H1 (cell line): ENCODE results near the gene RAD51B. TPM values are rescaled to one million over a fixed set of nuclear protein-coding genes. Genes with fewer than 3 reads are reported as not detected.
A peak's percentile ranks its signal among the peaks of the same experiment; 100 is the strongest.

Source experiments
- CTCF ChIA-PET: fragments of 300-600 bp; sonication (Branson Sonifier 250); formaldehyde crosslinking; loops from one replicate; lab custom pipeline; 2021; ENCODE audit not compliant: partially characterized antibody; lab: Charles Lee
- POLR2A ChIA-PET: fragments of 300-600 bp; sonication (Branson Sonifier 250); formaldehyde crosslinking; loops from one replicate; lab custom pipeline; 2021; ENCODE audit warnings: inconsistent platforms; ENCODE audit not compliant: partially characterized antibody; lab: Charles Lee
- DNase-seq, 2 experiments: peaks; one replicate each; pipeline versions ENCODE4 v3.0.0 to v3.0.0-alpha.2; 2010 to 2022; ENCODE audit warnings: low spot score in 2 of 2, low read depth in 1 of 2, mixed read lengths in 1 of 2
- FAIRE-seq: peaks from 2 replicates; lab custom pipeline; 2011; peaks lifted over from hg19 to GRCh38; lab: Jason Lieb, UNC
- H2AFZ ChIP-seq: 2 replicates; pipeline ENCODE4 v1.8.1; 2012; ENCODE audit warnings: low read length, inconsistent platforms
- H2AK5ac ChIP-seq: 2 replicates; pipeline ENCODE4 v1.6.1; 2013; ENCODE audit warnings: low read depth, low read length
- H2BK120ac ChIP-seq: replicated peaks from 2 replicates; pipeline ENCODE3; 2013; ENCODE audit warnings: low read depth, low read length, inconsistent platforms
- H2BK12ac ChIP-seq: 2 replicates; pipeline ENCODE4 v1.6.1; 2013; ENCODE audit warnings: low read depth, low read length
- H2BK15ac ChIP-seq: 2 replicates; pipeline ENCODE4 v1.6.1; 2013; ENCODE audit warnings: low read length
- H2BK20ac ChIP-seq: 2 replicates; pipeline ENCODE4 v1.6.1; 2013; ENCODE audit warnings: low read length
- H2BK5ac ChIP-seq: 2 replicates; pipeline ENCODE4 v1.6.1; 2013; ENCODE audit warnings: low read depth, low read length
- H3K14ac ChIP-seq: 2 replicates; pipeline ENCODE4 v1.6.1; 2013; ENCODE audit warnings: inconsistent platforms; ENCODE audit not compliant: insufficient read length
- H3K18ac ChIP-seq: 2 replicates; pipeline ENCODE4 v1.6.1; 2013; ENCODE audit warnings: low read length; ENCODE audit errors: extremely low read depth
- H3K23ac ChIP-seq: 2 replicates; pipeline ENCODE4 v1.6.1; 2013; ENCODE audit warnings: inconsistent platforms; ENCODE audit not compliant: insufficient read length
- H3K23me2 ChIP-seq: 2 replicates; pipeline ENCODE4 v1.6.1; 2013; ENCODE audit warnings: low read depth, low read length
- H3K27ac ChIP-seq: 2 replicates; pipeline ENCODE4 v1.6.1; 2011; ENCODE audit warnings: low read depth, low read length, inconsistent platforms
- H3K27me3 ChIP-seq, 4 experiments: replicated peaks in 1 of 4; 1 replicate in 1 of 4; 2 replicates in 3 of 4; pipeline versions ENCODE4 v1.6.1 to v1.8.1; 2011 to 2013; ENCODE audit warnings: low read length in 3 of 4, mild to moderate bottlenecking in 3 of 4, inconsistent platforms in 2 of 4, mixed read lengths in 2 of 4, moderate library complexity in 1 of 4; ENCODE audit not compliant: control insufficient read depth in 3 of 4, insufficient read depth in 3 of 4; ENCODE audit errors: extremely low read depth in 1 of 4
- H3K36me3 ChIP-seq, 4 experiments: 2 replicates each; pipeline versions ENCODE4 v1.6.1 to v1.8.1; 2011 to 2013; ENCODE audit warnings: mild to moderate bottlenecking in 4 of 4, low read length in 3 of 4, moderate library complexity in 2 of 4, control low read depth in 1 of 4, inconsistent platforms in 1 of 4; ENCODE audit not compliant: insufficient read depth in 4 of 4, control insufficient read depth in 2 of 4
- H3K4ac ChIP-seq: replicated peaks from 2 replicates; pipeline ENCODE3; 2013; ENCODE audit warnings: low read length, low read depth, mixed read lengths, inconsistent platforms; ENCODE audit not compliant: insufficient read length
- H3K4me1 ChIP-seq, 4 experiments: replicated peaks in 1 of 4; 1 replicate in 1 of 4; 2 replicates in 3 of 4; pipeline versions ENCODE4 v1.6.1 to v1.8.1; 2011 to 2013; ENCODE audit warnings: low read length in 3 of 4, inconsistent platforms in 2 of 4, mixed read lengths in 1 of 4; ENCODE audit not compliant: insufficient read depth in 4 of 4, control insufficient read depth in 3 of 4
- H3K4me2 ChIP-seq, 2 experiments: 2 replicates each; pipeline versions ENCODE4 v1.6.1 to v1.8.1; 2011 to 2013; ENCODE audit warnings: low read depth in 2 of 2, low read length in 2 of 2, control low read depth in 1 of 2, inconsistent platforms in 1 of 2, mild to moderate bottlenecking in 1 of 2; ENCODE audit not compliant: insufficient read depth in 1 of 2
- H3K4me3 ChIP-seq, 4 experiments: fragments of 200-600, 300-600 bp in 1 of 4; sonication (generic), shearing (Covaris generic), sonication (Bioruptor Twin) in 1 of 4; 2 replicates each; pipeline versions ENCODE4 v1.5.1 to v1.8.1; 2011 to 2016; ENCODE audit warnings: low read length in 4 of 4, low read depth in 3 of 4, control low read depth in 2 of 4, inconsistent platforms in 2 of 4, mild to moderate bottlenecking in 2 of 4, mixed read lengths in 1 of 4, moderate library complexity in 1 of 4; ENCODE audit not compliant: insufficient read depth in 2 of 4; ENCODE audit errors: extremely low read depth in 1 of 4
- H3K56ac ChIP-seq: replicated peaks from 2 replicates; pipeline ENCODE3; 2013; ENCODE audit warnings: low read depth, mild to moderate bottlenecking, mixed read lengths, low read length, inconsistent platforms; ENCODE audit not compliant: insufficient read length
- H3K79me1 ChIP-seq: 2 replicates; pipeline ENCODE4 v1.6.1; 2013; ENCODE audit warnings: low read depth, low read length, control low read depth
- H3K79me2 ChIP-seq, 2 experiments: 2 replicates each; pipeline versions ENCODE4 v1.6.1 to v1.8.1; 2012 to 2013; ENCODE audit warnings: low read length in 2 of 2, mild to moderate bottlenecking in 2 of 2, inconsistent platforms in 1 of 2; ENCODE audit not compliant: insufficient read depth in 2 of 2, control insufficient read depth in 1 of 2
- H3K9ac ChIP-seq, 4 experiments: replicated peaks in 1 of 4; 1 replicate in 1 of 4; 2 replicates in 3 of 4; pipeline versions ENCODE4 v1.6.1 to v1.8.1; 2011 to 2013; ENCODE audit warnings: low read depth in 3 of 4, low read length in 3 of 4, control low read depth in 2 of 4, mild to moderate bottlenecking in 2 of 4, moderate library complexity in 2 of 4, inconsistent platforms in 1 of 4; ENCODE audit errors: extremely low read depth in 1 of 4
- H3K9me3 ChIP-seq, 2 experiments: 2 replicates each; pipeline versions ENCODE4 v1.6.1 to v1.8.1; 2012 to 2013; ENCODE audit warnings: mild to moderate bottlenecking in 2 of 2, moderate library complexity in 2 of 2, control low read depth in 1 of 2, inconsistent platforms in 1 of 2, low read depth in 1 of 2, low read length in 1 of 2, mixed read lengths in 1 of 2; ENCODE audit not compliant: insufficient read depth in 2 of 2
- H4K20me1 ChIP-seq, 2 experiments: replicated peaks in 1 of 2; 2 replicates each; pipeline versions ENCODE3 to v1.8.1; 2011 to 2013; ENCODE audit warnings: inconsistent platforms in 2 of 2, low read length in 2 of 2, mild to moderate bottlenecking in 1 of 2; ENCODE audit not compliant: insufficient read depth in 2 of 2, control insufficient read depth in 1 of 2
- H4K5ac ChIP-seq: 2 replicates; pipeline ENCODE4 v1.6.1; 2013; ENCODE audit warnings: low read length, low read depth, mixed read lengths, inconsistent platforms; ENCODE audit not compliant: insufficient read length
- H4K8ac ChIP-seq: 2 replicates; pipeline ENCODE4 v1.8.0; 2013; ENCODE audit warnings: mild to moderate bottlenecking, moderate library complexity, low read length, inconsistent platforms; ENCODE audit not compliant: insufficient read depth; ENCODE audit errors: extremely low read depth
- H4K91ac ChIP-seq: replicated peaks from 2 replicates; pipeline ENCODE3; 2013; ENCODE audit warnings: low read length, mixed read lengths, inconsistent platforms; ENCODE audit not compliant: insufficient read length
- ATF3 ChIP-seq: IDR thresholded peaks from 2 replicates; pipeline ENCODE4 v1.6.1; 2011; ENCODE audit warnings: low read depth, mild to moderate bottlenecking, low read length; ENCODE audit not compliant: insufficient read depth
- CHD2 ChIP-seq: IDR thresholded peaks from 2 replicates; pipeline ENCODE4 v1.6.1; 2012; ENCODE audit warnings: low read length, improper control_type of control experiment
- HDAC2 ChIP-seq, 2 experiments: fragments of 300-600 bp in 1 of 2; sonication (generic) in 1 of 2; IDR thresholded peaks; 2 replicates each; pipeline ENCODE4 v1.6.1; 2011 to 2012; ENCODE audit warnings: low read depth in 2 of 2, low read length in 2 of 2, mild to moderate bottlenecking in 2 of 2, moderate library complexity in 2 of 2, borderline replicate concordance in 1 of 2, inconsistent platforms in 1 of 2
- JUN ChIP-seq: IDR thresholded peaks from 2 replicates; pipeline ENCODE4 v1.6.1; 2011; ENCODE audit warnings: low read depth, mild to moderate bottlenecking, improper control_type of control experiment, low read length
- PHF8 ChIP-seq: fragments of 200-600 bp; sonication (generic); conservative IDR thresholded peaks from 2 replicates; pipeline ENCODE4 v1.7.1; 2012; ENCODE audit warnings: low read depth, mild to moderate bottlenecking, inconsistent platforms, low read length, moderate library complexity
- RAD21 ChIP-seq, 2 experiments: IDR thresholded peaks in 1 of 2; conservative IDR thresholded peaks in 1 of 2; 2 replicates each; pipeline ENCODE4 v1.6.1; 2011; ENCODE audit warnings: low read depth in 2 of 2, low read length in 2 of 2, improper control_type of control experiment in 1 of 2, inconsistent platforms in 1 of 2, mild to moderate bottlenecking in 1 of 2, moderate library complexity in 1 of 2
- SUZ12 ChIP-seq: fragments of 200-600 bp; sonication (generic); IDR thresholded peaks from 2 replicates; pipeline ENCODE4 v1.6.1; 2012; ENCODE audit warnings: mild to moderate bottlenecking, inconsistent platforms, low read length, moderate library complexity, mixed read lengths
- TCF12 ChIP-seq: IDR thresholded peaks from 2 replicates; pipeline ENCODE4 v1.6.1; 2011; ENCODE audit warnings: low read depth, mild to moderate bottlenecking, low read length
- ZNF274 ChIP-seq: IDR thresholded peaks from 2 replicates; pipeline ENCODE4 v1.7.0; 2012; ENCODE audit warnings: low read length, borderline replicate concordance; ENCODE audit errors: extremely low read depth
- WGBS, 2 experiments: shearing (Covaris generic) in 1 of 2; methylation state at CpG; one replicate each; pipeline versions ENCODE4 v1.1.6 to v1.1.7; 2013 to 2015; ENCODE audit warnings: low lambda C conversion rate in 2 of 2, mixed read lengths in 2 of 2, inconsistent platforms in 1 of 2, low coverage in 1 of 2, missing lambda C conversion rate in 1 of 2; ENCODE audit not compliant: insufficient replicate concordance in 2 of 2, insufficient coverage in 1 of 2, insufficient read length in 1 of 2; ENCODE audit errors: extremely low coverage in 1 of 2, missing lambda C conversion rate in 1 of 2; 5-methylcytosine and 5-hydroxymethylcytosine counted together
- polyA plus RNA-seq, 7 experiments: library from polyadenylated mRNA; depleted of rRNA in 3 of 7; stranded (reverse) in 5 of 7; unstranded in 2 of 7; fragments of >200 nt in 5 of 7; fragments of 200-250 nt in 2 of 7; gene quantifications; 1 replicate in 5 of 7; 2 replicates in 1 of 7; 4 replicates in 1 of 7; pipeline versions ENCODE4 v1.2.1 to v1.2.3, GENCODE V29; 2011 to 2013; ENCODE audit warnings: missing spikeins in 2 of 7, mixed read lengths in 2 of 7
- total RNA-seq: library from RNA; stranded (reverse); fragmentation: NEBNext Ultra II Directional; extraction: Animal tissue kit (Norgen Biotek cat#: 25700); gene quantifications from 2 replicates; pipeline ENCODE4 v1.2.1, GENCODE V29; 2021

Gene RAD51B
- total and polyA plus RNA-seq, 2 of the 8 experiments (the other 6 are each of a cell fraction or from before 2014, with no cell fraction given): 3.9 to 14.9 TPM

- H4K8ac ChIP-seq: no peak overlapping the region
- H2BK120ac ChIP-seq: no peak overlapping the region
- H3K4ac ChIP-seq: no peak overlapping the region
- ChIA-PET POLR2A (no interaction called here), CTCF (no interaction called here)
- DNase-seq (no peak), FAIRE-seq (no peak)
- H3K4me3 ChIP-seq: no peak overlapping the region
- no peaks in the 10 kb centered on the region for H3K79me2 ChIP-seq
- H3K23me2 ChIP-seq: no peaks in the 10 kb centered on the region
- H2AK5ac ChIP-seq: no peak overlapping the region
- H3K9me3 ChIP-seq: no peaks in the 10 kb centered on the region
- H2BK5ac ChIP-seq: no peak overlapping the region
- no peak overlapping the region for H2BK15ac ChIP-seq
- H2AFZ ChIP-seq: no peak overlapping the region
- no peak overlapping the region for H3K9ac ChIP-seq
- TF ChIP-seq RAD21 (IDR thresholded peaks at IDR 0.05 in 1 of 2, conservative IDR thresholded peaks at IDR 0.05 in 1 of 2; ENCODE audit: low read depth in 2 of 2, low read length in 2 of 2): no peak
- TF ChIP-seq HDAC2 (IDR thresholded peaks at IDR 0.05; ENCODE audit: borderline replicate concordance in 1 of 2, low read depth in 2 of 2, low read length in 2 of 2): no peak
- TF ChIP-seq PHF8: no peak
- TF ChIP-seq JUN: no peak
- no peak for TF ChIP-seq TCF12
- no peak for TF ChIP-seq ZNF274
- TF ChIP-seq ATF3: no peak
- TF ChIP-seq CHD2: no peak
- TF ChIP-seq SUZ12: no peak
- TF ChIP-seq, all 59 proteins: peak for 0
- no peak overlapping the region for H3K23ac ChIP-seq
- no peak overlapping the region for H3K4me2 ChIP-seq
- H4K20me1 ChIP-seq: no peaks in the 10 kb centered on the region
- H3K56ac ChIP-seq: no peak overlapping the region
- H2BK20ac ChIP-seq: peak overlapping the region; percentile 1; the same call in 1 of the 2 replicates
- peak overlapping the region; percentile 35 for H4K91ac ChIP-seq
- no peak overlapping the region for H3K14ac ChIP-seq
- no peaks in the 10 kb centered on the region for H3K36me3 ChIP-seq
- 92% methylated on average over 3 of the region's 3 CpGs; no CpG with 5 or more reads in 1 of the 2 experiments for WGBS, 2 experiments
- no peak overlapping the region for H3K27ac ChIP-seq
- H3K79me1 ChIP-seq: no peaks in the 10 kb centered on the region
- H3K18ac ChIP-seq: no peak overlapping the region
- no peaks in the 10 kb centered on the region for H3K27me3 ChIP-seq
- H2BK12ac ChIP-seq: no peak overlapping the region
- H4K5ac ChIP-seq: peak overlapping the region; percentile 21
- H3K4me1 ChIP-seq: peaks cover 0 to 17% (median 9%) of the 10 kb centered on the region in 4 experiments; a peak in 4 of 7 replicates
Measured at GRCh38 chr14:68229423-68230100, 410.0 kb downstream of the RAD51B start.
